Calu3 (cell line): ENCODE results near the gene PTPN23. TPM values are rescaled to one million over a fixed set of nuclear protein-coding genes. Genes with fewer than 3 reads are reported as not detected.

Source experiments
- Bru-seq: library from RNA; stranded (reverse); fragments of 400-500 nt; gene quantifications from one replicate; lab custom pipeline; 2021; lab: Mats Ljungman, UMichigan
- BruChase-seq, 2 experiments: library from RNA; stranded (reverse); fragments of 400-500 nt; gene quantifications; one replicate each; lab custom pipeline; 2021; lab: Mats Ljungman, UMichigan
- BruUV-seq: library from RNA; stranded (reverse); fragments of 400-500 nt; replicated peaks from 2 replicates; lab custom pipeline; 2021; lab: Mats Ljungman, UMichigan
- CTCF ChIA-PET: fragments of 300-600 bp; sonication (Branson Sonifier 250); formaldehyde crosslinking; loops from one replicate; lab custom pipeline; 2022; ENCODE audit warnings: antibody characterized with exemption; lab: Charles Lee
- DNase-seq: peaks from one replicate; pipeline ENCODE4 v3.0.0; 2022
- H3K27ac Mint-ChIP-seq: one replicate; pipeline ENCODE4 v1.8.0; 2022; ENCODE audit warnings: mixed read lengths; ENCODE audit not compliant: unreplicated experiment
- H3K27me3 Mint-ChIP-seq: one replicate; pipeline ENCODE4 v1.8.0; 2022; ENCODE audit warnings: mixed read lengths; ENCODE audit not compliant: unreplicated experiment
- H3K36me3 Mint-ChIP-seq: one replicate; pipeline ENCODE4 v1.8.0; 2022; ENCODE audit warnings: mild to moderate bottlenecking, moderate library complexity, mixed read lengths; ENCODE audit not compliant: insufficient read depth, unreplicated experiment
- H3K4me1 Mint-ChIP-seq: one replicate; pipeline ENCODE4 v1.8.0; 2022; ENCODE audit warnings: mild to moderate bottlenecking, low read depth, mixed read lengths; ENCODE audit not compliant: unreplicated experiment
- H3K4me3 Mint-ChIP-seq: one replicate; pipeline ENCODE4 v1.8.0; 2022; ENCODE audit warnings: mild to moderate bottlenecking, low read depth, moderate library complexity, mixed read lengths; ENCODE audit not compliant: unreplicated experiment
- H3K9me3 Mint-ChIP-seq: one replicate; pipeline ENCODE4 v1.8.0; 2022; ENCODE audit warnings: low read depth, mixed read lengths; ENCODE audit not compliant: unreplicated experiment
- CTCF ChIP-seq: fragments of 200-600 bp; IDR thresholded peaks from one replicate; pipeline ENCODE4 v1.8.0; 2022; ENCODE audit warnings: antibody characterized with exemption; ENCODE audit not compliant: unreplicated experiment
- intact Hi-C: fragments of 100-400 bp; cut with micrococcal nuclease; formaldehyde crosslinking; loops from one replicate; pipeline ENCODE4 v1.10.0; 2022; ENCODE audit not compliant: unreplicated experiment
- long read RNA-seq: library from polyadenylated mRNA; stranded (forward); transcript quantifications from one replicate; pipeline ENCODE4 v2.0.0, GENCODE V29; 2022
- total RNA-seq: library from RNA; stranded (reverse); gene quantifications from 2 replicates; pipeline ENCODE4 v1.2.3, GENCODE V29; 2022

The PTPN23 gene
- total RNA-seq (49.7 and 57.6 TPM in 2 replicates), Bru-seq, nascent RNA (percentile 70 among the genes with signal in this experiment), BruChase-seq, experiment 1, labeled RNA remaining after a 6-hour chase (percentile 79 among the genes with signal in this experiment), BruChase-seq, experiment 2, labeled RNA remaining after a 2-hour chase (percentile 71 among the genes with signal in this experiment)
- long read RNA-seq, partial matches to known transcripts: 10 of 10 reads
- long read RNA-seq, other reads (novel, unspliced or antisense): 0 of 10 reads

GRCh38 chr3:47380601-47381316 is at the start of gene PTPN23:
TSS of gene PTPN23 (plus strand) at chr3:47381021. CDS start at chr3:47381097, 76 bp downstream.
- peak; percentile 98 for DNase-seq
- H3K4me3 Mint-ChIP-seq: peak within 1 kb of the TSS; percentile 95
- CTCF ChIA-PET: interaction anchor here (0.5 to 1.2 kb wide), 7 partner anchors 9 to 325 kb away, joined by 3 to 6 read pairs (median 4); no protein-coding TSS in a partner anchor
- H3K4me1 Mint-ChIP-seq: peaks cover 50% of the 10 kb centered on the region
- H3K36me3 Mint-ChIP-seq: peaks cover 47% of the 10 kb centered on the region
- H3K9me3 Mint-ChIP-seq: no peaks in the 10 kb centered on the region
- intact Hi-C loops: no loop called here
- H3K27ac Mint-ChIP-seq: peak within 1 kb of the TSS; percentile 99
- no peaks in the 10 kb centered on the region for H3K27me3 Mint-ChIP-seq
- TSS peak; percentile 92 for BruUV-seq
- no peak for TF ChIP-seq CTCF

- Mint-ChIP-seq H3K4me3 (no peak overlapping the region), H3K36me3 (peaks cover 28% of the 10 kb centered on the region), H3K9me3 (no peaks in the 10 kb centered on the region), H3K27ac (no peak overlapping the region), H3K27me3 (no peaks in the 10 kb centered on the region), H3K4me1 (no peaks in the 10 kb centered on the region)
- no peak for DNase-seq
- no peak for TF ChIP-seq CTCF
- CTCF ChIA-PET: no interaction called here
- BruUV-seq: no TSS peak
- intact Hi-C loops: no loop called here
These were observed 46.9 kb upstream of the PTPN23 start for GRCh38 chr3:47333907-47334306.

GRCh38 chr3:47337656-47338055 is 43.2 kb upstream of the PTPN23 start:
- Mint-ChIP-seq H3K9me3 (no peaks in the 10 kb centered on the region), H3K36me3 (peaks cover 22% of the 10 kb centered on the region), H3K27me3 (no peaks in the 10 kb centered on the region), H3K4me1 (no peaks in the 10 kb centered on the region), H3K4me3 (no peak overlapping the region), H3K27ac (no peak overlapping the region)
- intact Hi-C loops: no loop called here
- DNase-seq: no peak
- TF ChIP-seq CTCF: no peak
- CTCF ChIA-PET: no interaction called here
- BruUV-seq: no TSS peak

- BruUV-seq: no TSS peak
- Mint-ChIP-seq H3K9me3 (no peaks in the 10 kb centered on the region), H3K4me1 (no peaks in the 10 kb centered on the region), H3K4me3 (no peak overlapping the region), H3K27me3 (no peaks in the 10 kb centered on the region), H3K36me3 (peaks cover 12% of the 10 kb centered on the region), H3K27ac (no peak overlapping the region)
- CTCF ChIA-PET: interaction anchor here (0.5 to 0.7 kb wide), 3 partner anchors 21 to 421 kb away, joined by 3 to 5 read pairs (median 4); no protein-coding TSS in a partner anchor
- intact Hi-C loops: no loop called here
- TF ChIP-seq CTCF: no peak
- DNase-seq: no peak
These were observed 40.9 kb upstream of the PTPN23 start for GRCh38 chr3:47339951-47340350.
